Caco-2 (cell line): ENCODE data around the gene BAIAP2L2. TPM values are rescaled to one million over a fixed set of nuclear protein-coding genes. Genes with fewer than 3 reads are reported as not detected.

Experiments
- BruUV-seq: library from RNA; stranded (reverse); fragments of 400-500 nt; replicated peaks from 2 replicates; lab custom pipeline; 2021; lab: Mats Ljungman, UMichigan
- CTCF ChIA-PET: fragments of 300-600 bp; sonication (Branson Sonifier 250); formaldehyde crosslinking; loops from one replicate; lab custom pipeline; 2022; ENCODE audit warnings: antibody characterized with exemption; lab: Charles Lee
- POLR2A ChIA-PET: fragments of 300-600 bp; sonication (Branson Sonifier 250); formaldehyde crosslinking; loops from one replicate; lab custom pipeline; 2022; ENCODE audit warnings: antibody characterized with exemption; lab: Charles Lee
- DNase-seq, 2 experiments: peaks; one replicate each; pipeline versions ENCODE4 v3.0.0 to v3.0.0-alpha.2; 2020 to 2022
- H3K27me3 ChIP-seq: replicated peaks from 2 replicates; pipeline ENCODE4 v1.6.0; 2011; ENCODE audit warnings: low read length; ENCODE audit not compliant: control insufficient read depth, insufficient read depth
- H3K36me3 ChIP-seq: 2 replicates; pipeline ENCODE4 v1.5.1; 2011; ENCODE audit warnings: low read length; ENCODE audit not compliant: control insufficient read depth, insufficient read depth
- H3K4me1 ChIP-seq: fragments of 250-450 bp; sonication (Bioruptor Pico); 2 replicates; pipeline ENCODE4 v1.5.1; 2020; ENCODE audit warnings: mild to moderate bottlenecking
- H3K4me3 ChIP-seq: 2 replicates; pipeline ENCODE4 v1.5.1; 2011; ENCODE audit warnings: low read depth, mild to moderate bottlenecking, control low read depth, low read length
- H3K9me3 ChIP-seq: fragments of 250-450 bp; sonication (Bioruptor Pico); 2 replicates; pipeline ENCODE4 v1.5.1; 2020; ENCODE audit warnings: mild to moderate bottlenecking, moderate library complexity
- H3K27ac Mint-ChIP-seq: one replicate; pipeline ENCODE4 v1.8.0; 2022; ENCODE audit warnings: mixed read lengths; ENCODE audit not compliant: unreplicated experiment
- H3K27me3 Mint-ChIP-seq: one replicate; pipeline ENCODE4 v1.8.0; 2022; ENCODE audit warnings: mixed read lengths; ENCODE audit not compliant: insufficient read depth, unreplicated experiment
- H3K36me3 Mint-ChIP-seq: one replicate; pipeline ENCODE4 v1.8.0; 2022; ENCODE audit warnings: mild to moderate bottlenecking, mixed read lengths; ENCODE audit not compliant: insufficient read depth, unreplicated experiment
- H3K4me1 Mint-ChIP-seq: one replicate; pipeline ENCODE4 v1.8.0; 2022; ENCODE audit warnings: low read depth, mixed read lengths; ENCODE audit not compliant: unreplicated experiment
- H3K4me3 Mint-ChIP-seq: one replicate; pipeline ENCODE4 v1.8.0; 2022; ENCODE audit warnings: mild to moderate bottlenecking, moderate library complexity, mixed read lengths; ENCODE audit not compliant: unreplicated experiment
- H3K9me3 Mint-ChIP-seq: one replicate; pipeline ENCODE4 v1.8.0; 2022; ENCODE audit warnings: mixed read lengths; ENCODE audit not compliant: unreplicated experiment
- intact Hi-C: fragments of 100-400 bp; cut with micrococcal nuclease; formaldehyde crosslinking; loops from one replicate; pipeline ENCODE4 v1.10.0; 2022; ENCODE audit not compliant: unreplicated experiment
- total RNA-seq: library from RNA; stranded (reverse); gene quantifications from 2 replicates; pipeline ENCODE4 v1.2.3, GENCODE V29; 2022
- TF ChIP-seq, protein P1 (sequence below), 2 experiments: fragments of 200-600 bp in 1 of 2; IDR thresholded peaks; 1 replicate in 1 of 2; 2 replicates in 1 of 2; pipeline versions ENCODE4 v1.5.1 to v1.8.0; 2011 to 2022; ENCODE audit warnings: antibody characterized with exemption in 1 of 2, control low read depth in 1 of 2, inconsistent platforms in 1 of 2, low read depth in 1 of 2, low read length in 1 of 2, mild to moderate bottlenecking in 1 of 2, moderate library complexity in 1 of 2; ENCODE audit not compliant: insufficient read depth in 1 of 2, severe bottlenecking in 1 of 2, unreplicated experiment in 1 of 2

Gene BAIAP2L2
- total RNA-seq, 1 experiment from 2014 or later = 4.4 TPM

DNA sequence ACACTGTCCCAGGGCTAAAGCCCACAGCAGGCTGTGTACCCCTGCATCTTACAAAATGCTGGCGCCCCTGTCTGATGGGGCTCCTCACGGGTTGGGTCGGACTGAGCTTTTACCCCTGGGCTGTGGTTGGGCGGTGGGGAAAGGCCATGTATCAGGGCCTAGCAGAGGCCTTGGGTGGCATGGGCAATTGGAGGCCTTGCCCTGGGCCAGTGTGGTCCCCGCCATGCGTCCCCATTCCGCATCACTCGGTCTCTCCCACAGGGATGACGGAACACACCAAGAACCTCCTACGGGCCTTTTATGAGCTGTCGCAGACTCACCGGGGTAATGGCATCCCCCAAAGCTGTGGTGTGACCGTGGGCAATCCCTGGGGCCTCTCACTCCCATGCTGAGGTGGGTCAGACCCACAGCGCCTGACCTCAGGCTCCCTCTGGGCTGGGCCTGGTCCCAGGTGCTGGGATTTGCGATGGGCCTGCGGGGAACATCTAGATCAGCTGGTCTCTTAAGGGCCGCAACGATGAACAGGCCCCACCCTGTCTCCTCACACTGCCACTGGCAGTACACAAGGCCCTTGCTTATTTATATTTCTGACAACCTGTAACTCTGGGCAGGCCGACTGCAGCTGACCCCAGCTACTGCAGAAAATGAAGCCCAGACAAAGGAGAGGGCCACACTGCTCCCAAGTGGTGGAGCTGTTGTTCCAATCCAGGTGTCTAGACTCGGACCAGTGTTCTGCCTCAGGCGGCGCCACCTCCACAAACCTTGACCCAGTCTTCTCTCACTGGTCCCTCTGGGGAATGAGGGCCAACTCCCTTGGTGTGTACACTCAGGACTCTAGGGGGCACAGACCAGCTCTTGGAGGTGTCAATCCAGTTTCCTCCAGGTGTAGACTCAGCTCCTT is 38.8 kb downstream of the BAIAP2L2 start:
- CTCF ChIA-PET = interaction anchor here (1.1 kb wide), 1 partner anchor 20 kb away, joined by 3 read pairs; no protein-coding TSS in a partner anchor
- H3K9me3 Mint-ChIP-seq = no peaks in the 10 kb centered on the region

DNA sequence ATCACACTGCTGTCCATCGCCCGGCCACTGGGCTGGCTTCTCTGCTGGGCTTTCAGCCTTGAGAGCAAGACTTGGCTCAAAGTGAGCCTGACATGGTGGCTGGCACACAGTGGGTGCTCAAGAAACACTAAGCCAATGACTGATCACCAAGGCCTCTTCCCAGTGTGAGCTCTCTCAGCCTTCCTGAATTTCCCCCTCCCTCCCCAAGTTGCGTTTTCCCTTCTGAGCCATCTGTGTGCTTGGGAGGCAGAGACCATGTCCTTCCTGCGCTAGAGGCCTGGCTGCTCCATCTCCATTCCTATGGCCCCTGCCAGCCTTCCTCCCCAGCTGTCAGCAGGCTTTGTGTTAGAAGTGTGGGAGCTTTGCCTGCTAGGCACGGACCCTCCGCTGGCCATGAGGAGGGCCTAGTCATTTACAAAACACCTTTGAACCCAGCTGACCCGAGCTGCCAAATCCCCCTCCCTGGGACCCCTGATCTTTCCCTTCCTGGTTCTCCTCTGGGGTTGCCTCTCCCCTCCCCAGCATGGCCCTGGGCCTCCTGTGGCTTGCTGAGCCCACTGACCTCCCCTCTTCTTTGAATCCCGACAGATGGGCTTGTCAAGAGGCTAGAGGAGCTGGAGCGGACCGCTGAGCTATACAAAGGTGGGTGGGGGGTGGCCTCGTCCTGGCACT is 40.1 kb downstream of the BAIAP2L2 start:
- ChIA-PET POLR2A (no interaction called here), CTCF (no interaction called here)

More for the DNA sequence above, 38.8 kb downstream of the BAIAP2L2 start:
- H3K36me3 ChIP-seq = peaks cover 4% of the 10 kb centered on the region
- Mint-ChIP-seq H3K27ac (no peak overlapping the region), H3K4me3 (no peak overlapping the region), H3K27me3 (no peaks in the 10 kb centered on the region), H3K36me3 (peaks cover 17% of the 10 kb centered on the region), H3K4me1 (no peaks in the 10 kb centered on the region)
- no peaks in the 10 kb centered on the region for H3K9me3 ChIP-seq
- BruUV-seq = no TSS peak
- H3K4me1 ChIP-seq = no peaks in the 10 kb centered on the region
- no peaks in the 10 kb centered on the region for H3K27me3 ChIP-seq
- TF ChIP-seq, protein P1, sequence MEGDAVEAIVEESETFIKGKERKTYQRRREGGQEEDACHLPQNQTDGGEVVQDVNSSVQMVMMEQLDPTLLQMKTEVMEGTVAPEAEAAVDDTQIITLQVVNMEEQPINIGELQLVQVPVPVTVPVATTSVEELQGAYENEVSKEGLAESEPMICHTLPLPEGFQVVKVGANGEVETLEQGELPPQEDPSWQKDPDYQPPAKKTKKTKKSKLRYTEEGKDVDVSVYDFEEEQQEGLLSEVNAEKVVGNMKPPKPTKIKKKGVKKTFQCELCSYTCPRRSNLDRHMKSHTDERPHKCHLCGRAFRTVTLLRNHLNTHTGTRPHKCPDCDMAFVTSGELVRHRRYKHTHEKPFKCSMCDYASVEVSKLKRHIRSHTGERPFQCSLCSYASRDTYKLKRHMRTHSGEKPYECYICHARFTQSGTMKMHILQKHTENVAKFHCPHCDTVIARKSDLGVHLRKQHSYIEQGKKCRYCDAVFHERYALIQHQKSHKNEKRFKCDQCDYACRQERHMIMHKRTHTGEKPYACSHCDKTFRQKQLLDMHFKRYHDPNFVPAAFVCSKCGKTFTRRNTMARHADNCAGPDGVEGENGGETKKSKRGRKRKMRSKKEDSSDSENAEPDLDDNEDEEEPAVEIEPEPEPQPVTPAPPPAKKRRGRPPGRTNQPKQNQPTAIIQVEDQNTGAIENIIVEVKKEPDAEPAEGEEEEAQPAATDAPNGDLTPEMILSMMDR (IDR thresholded peaks at IDR 0.05; ENCODE audit: insufficient read depth in 1 of 2, low read depth in 1 of 2, low read length in 1 of 2, severe bottlenecking in 1 of 2, unreplicated experiment in 1 of 2) = no peak
- intact Hi-C loops = no loop called here
- H3K4me3 ChIP-seq = no peak overlapping the region
- POLR2A ChIA-PET = no interaction called here
- no peak for DNase-seq

More for the DNA sequence above, 40.1 kb downstream of the BAIAP2L2 start:
- H3K36me3 Mint-ChIP-seq = peaks cover 20% of the 10 kb centered on the region
- BruUV-seq = no TSS peak
- H3K27ac Mint-ChIP-seq = no peak overlapping the region
- Histone ChIP-seq H3K27me3 (no peaks in the 10 kb centered on the region), H3K4me1 (no peaks in the 10 kb centered on the region), H3K9me3 (no peaks in the 10 kb centered on the region), H3K4me3 (no peak overlapping the region), H3K36me3 (peaks cover 4% of the 10 kb centered on the region)
- H3K4me3 Mint-ChIP-seq = no peak overlapping the region
- TF ChIP-seq, protein P1 (IDR thresholded peaks at IDR 0.05; ENCODE audit: insufficient read depth in 1 of 2, low read depth in 1 of 2, low read length in 1 of 2, severe bottlenecking in 1 of 2, unreplicated experiment in 1 of 2) = no peak
- intact Hi-C loops = no loop called here
- H3K27me3 Mint-ChIP-seq = no peaks in the 10 kb centered on the region
- H3K4me1 Mint-ChIP-seq = no peaks in the 10 kb centered on the region
- no peaks in the 10 kb centered on the region for H3K9me3 Mint-ChIP-seq
- no peak for DNase-seq
